Hypothalamus (tissue), 51 donors: ENCODE measurements around the gene ELMO1.
A peak's percentile ranks its signal among the peaks of the same experiment; 100 is the strongest.

Experiments used
- DNase-seq, 51 donors: peaks; one replicate each; lab custom pipeline; 2025; lab: John Stamatoyannopoulos, UW

ELMO1 gene

DNA sequence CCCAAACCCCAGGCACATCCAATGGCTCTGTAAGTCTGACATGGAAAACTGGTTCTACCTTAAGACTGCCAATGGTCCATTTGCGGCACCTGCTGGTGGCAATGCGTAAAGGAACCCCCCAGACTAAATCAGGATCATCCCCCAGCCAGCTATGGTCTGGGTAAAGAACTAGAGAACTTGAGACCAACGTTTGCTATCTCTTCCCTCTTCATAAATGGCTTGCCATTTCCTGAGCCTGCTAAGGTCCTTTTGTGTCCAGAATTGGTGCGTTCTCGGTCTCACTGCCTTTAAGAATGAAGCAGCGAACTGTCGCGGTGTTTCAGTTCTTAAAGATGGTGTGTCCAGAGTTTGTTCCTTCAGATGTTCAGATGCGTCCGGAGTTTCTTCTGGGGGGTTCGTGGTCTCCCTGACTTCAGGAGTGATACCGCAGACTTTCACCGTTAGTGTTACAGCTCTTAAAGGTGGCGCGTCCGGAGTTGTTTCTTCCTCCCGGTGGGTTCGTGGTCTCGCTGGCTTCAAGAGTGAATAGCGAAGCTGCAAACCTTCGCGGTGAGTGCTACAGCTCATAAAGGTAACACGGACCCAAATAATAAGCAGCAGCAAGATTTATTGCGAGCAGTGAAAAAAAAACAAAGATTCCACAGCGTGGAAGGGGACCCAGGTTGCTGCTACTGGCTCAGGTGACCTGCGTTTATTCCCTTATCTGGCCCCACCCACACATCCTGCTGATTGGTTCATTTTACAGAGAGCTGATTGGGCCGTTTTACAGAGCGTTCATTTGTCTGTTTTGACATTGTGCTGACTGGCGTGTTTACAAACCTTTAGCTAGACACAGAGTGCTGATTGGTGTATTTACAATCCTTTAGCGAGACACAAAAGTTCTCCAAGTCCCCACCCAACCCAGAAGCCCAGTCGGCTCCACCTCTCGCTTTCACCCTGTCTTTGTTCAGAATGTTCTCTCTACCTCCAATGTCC, 95.4 kb downstream of the ELMO1 start:
- DNase-seq: no peak

GRCh38 chr7:37352251-37352880, 96.3 kb downstream of the ELMO1 start:
- no peak for DNase-seq

DNA sequence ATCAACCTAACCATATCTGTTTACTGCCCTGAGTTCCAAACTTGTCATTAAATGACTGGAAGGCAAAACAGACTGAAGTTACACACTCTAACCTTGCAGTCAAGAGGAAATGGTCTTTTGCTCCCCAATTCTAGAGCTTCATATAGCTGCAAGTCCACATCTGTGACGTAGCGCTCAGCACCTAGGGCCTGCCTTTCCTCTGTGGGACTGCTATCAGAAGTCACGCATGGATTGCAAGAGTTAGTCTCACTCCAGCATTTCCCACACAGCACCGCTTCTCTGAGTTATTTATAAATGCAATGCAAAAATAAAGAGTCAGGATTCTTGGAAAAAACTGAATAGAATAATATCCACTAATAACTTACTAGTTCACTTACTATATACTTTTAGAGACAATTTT, 96.9 kb downstream of the ELMO1 start:
- no peak for DNase-seq

DNA sequence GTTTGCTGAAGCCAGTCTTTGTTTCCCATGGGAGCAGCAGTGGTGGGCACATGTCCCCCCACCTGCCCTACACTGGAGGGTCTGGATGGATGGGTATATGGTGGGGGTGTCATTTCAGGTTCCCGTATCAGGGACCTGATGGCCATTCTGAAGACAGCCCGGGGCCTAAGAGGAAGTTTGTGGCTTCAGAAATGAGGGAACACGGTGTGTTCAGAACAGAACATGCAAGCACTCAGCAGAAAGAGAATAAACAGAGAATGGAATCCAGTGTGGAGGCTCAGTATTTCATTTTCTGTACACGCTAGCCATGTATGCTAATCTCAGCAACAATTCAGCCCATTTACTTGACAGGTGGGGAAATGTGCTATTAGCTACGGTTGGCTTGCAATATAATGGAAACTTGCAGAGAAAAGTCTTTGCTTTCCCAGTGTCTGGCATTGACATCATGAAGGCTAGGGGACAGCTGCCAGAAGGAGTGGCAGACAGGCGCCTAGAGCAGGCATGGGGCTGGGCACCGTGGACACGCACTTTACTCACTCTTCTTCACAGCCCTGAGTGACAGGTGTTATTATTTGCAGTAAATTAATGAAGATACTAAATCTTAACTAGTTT, 98.6 kb downstream of the ELMO1 start:
- no peak for DNase-seq

DNA sequence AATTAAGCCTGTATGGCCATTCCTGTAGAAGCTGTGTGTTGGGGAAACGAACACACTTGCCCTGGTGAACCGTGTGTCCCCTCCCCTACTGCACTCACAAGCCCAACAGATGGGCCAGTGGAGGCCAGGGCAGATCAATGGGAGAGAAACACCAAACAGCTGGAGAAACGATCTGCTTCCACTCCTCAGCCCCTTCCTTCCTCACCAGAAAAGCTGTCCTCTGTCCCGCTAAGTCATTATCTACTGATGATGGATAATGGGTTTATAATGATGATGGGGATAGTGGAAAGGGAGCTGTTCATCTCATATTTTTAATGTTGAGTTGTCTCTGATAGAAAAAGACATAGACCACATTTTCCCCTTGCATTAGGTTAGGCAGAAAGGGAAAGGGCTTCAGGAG, 99.7 kb downstream of the ELMO1 start:
- DNase-seq: no peak

GRCh38 chr7:37346761-37347160, 101.9 kb downstream of the ELMO1 start:
- no peak for DNase-seq

- DNase-seq: no peak
Observed at GRCh38 chr7:37344886-37345579, 103.6 kb downstream of the ELMO1 start.

GRCh38 chr7:37342688-37343471, 105.8 kb downstream of the ELMO1 start:
- peak in 2 of 51 donors; percentile 20 to 30 for DNase-seq

DNA sequence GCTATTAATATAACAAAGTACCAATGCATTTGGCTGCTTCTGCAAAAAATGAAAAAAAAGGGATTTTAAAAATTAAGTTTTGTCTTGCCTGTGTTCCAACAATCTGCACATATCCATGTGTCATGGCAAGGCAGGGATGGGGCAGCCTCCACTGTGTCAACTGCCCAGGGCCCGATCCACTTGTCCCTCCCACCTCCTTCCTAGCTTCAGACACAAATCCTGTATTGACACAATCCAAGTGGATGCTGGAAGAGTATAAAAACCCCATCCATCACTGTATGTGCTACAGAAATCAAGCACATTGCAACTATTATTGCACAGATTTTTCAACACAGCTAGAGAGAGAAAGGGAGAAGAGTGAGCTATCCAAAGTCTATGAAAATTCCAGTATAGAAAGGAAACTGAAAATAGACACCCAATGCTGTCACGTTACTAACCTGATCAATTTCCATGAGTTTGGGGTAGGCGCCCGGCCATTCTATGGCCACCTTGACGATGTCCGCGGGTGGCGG, 106.4 kb downstream of the ELMO1 start:
- DNase-seq: no peak

DNA sequence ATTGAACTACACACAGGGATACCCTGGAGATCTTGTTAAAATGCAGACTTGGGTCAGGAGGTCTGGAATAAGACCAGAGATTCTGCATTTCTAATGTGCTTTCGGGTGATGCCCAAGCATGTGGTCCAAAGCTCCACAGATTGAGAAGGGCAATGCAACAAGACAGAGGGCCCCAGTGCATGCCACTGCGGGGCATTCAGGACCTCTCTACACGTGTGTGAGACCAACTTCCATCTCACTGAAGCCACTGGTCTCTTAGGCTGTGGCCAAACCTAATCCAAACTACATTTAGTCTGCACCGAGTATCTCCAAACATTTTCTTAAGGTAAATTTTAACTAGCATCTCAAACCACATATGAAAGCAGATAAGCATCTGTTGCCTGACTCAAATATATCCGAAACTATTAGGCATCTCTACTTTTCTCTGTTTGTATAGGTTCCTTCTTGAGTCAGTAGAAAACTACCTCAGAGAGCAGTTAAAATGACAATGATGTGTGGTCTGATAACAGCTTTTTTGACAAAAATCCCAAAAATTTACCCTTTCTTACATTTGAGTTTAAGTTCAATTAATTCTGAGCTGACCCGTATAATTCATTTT, 107.5 kb downstream of the ELMO1 start:
- no peak for DNase-seq

GRCh38 chr7:37338966-37339365, 109.7 kb downstream of the ELMO1 start:
- DNase-seq: no peak

DNA sequence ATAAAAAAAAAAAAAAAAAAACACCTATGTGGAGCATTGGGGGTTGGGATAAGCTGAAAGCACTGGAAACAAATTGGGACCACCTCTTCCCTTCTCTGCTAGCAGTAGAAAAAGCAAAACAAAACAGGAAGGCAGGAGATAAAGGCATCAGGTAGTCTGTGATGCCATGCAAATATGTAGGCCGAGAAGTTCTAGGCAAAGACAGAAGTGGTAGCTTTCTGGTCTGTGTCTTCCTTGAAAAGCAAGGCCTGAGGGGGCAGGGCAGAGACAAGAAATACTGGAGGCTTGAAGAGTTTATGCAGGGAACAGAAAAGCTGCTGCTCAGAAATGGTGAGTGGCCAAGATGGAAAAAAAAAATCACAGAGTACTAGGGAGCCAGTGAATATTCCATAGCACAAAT, 111.1 kb downstream of the ELMO1 start:
- no peak for DNase-seq

GRCh38 chr7:37336259-37336658, 112.4 kb downstream of the ELMO1 start:
- DNase-seq: peak in 2 of 51 donors; percentile 9 to 21

DNA sequence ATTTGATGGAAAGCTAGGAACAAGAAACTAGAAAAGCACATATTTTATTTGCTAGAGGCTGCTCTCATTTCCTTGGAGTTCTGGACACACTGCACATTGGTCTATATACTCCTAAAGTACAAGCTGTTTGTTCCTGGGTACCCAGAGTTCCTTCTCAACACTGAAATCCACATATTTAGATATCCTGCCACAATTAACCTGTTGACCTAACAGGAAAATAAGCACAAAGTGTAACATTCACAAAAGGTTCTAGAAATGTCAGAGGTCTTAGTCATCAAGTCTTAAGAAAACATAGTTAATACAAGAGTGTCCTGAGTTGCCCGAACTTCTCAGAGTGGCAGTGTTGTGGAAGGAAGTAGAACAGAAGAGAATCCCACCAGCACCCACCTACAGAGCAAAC, 115.6 kb downstream of the ELMO1 start:
- no peak for DNase-seq

- DNase-seq: no peak
Observed at GRCh38 chr7:37332243-37333016, 116.2 kb downstream of the ELMO1 start.

DNA sequence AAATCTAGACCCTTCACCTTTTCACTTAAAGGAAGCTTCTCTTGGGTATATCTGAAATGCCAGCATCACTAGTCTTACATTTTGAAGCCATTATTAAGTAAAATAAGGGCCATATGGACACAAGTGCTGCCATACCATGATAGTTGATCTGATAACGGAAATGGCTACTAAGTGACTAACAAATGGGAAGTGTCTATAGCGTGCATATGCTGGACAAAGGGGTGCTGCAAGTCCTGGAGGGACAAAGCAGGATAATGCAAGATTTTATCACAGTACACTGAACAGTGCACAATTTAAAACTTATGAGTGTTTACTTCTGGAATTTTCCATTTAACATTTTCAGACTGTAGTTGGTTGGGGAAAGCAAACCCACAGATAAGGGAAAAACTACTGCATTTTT, 117.9 kb downstream of the ELMO1 start:
- DNase-seq: no peak

DNA sequence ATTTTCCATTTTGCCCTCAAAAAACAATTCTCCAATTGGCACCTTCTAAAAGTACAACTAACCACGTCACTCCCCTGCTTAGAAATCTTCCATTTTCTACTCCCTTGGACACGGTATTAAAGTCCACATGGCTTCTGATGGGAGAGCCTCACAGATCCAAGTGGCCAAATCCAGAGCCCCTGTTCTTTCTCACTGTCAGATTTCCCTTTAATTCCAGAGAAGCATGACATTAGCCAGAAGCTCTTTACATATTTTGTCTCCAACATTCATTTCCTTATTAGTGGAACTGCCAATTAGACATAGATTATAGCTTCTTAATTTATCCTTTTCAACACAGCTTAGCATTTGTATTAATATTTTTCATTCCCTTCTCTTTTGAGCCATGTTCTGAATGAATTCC, 118.7 kb downstream of the ELMO1 start:
- no peak for DNase-seq

- DNase-seq: no peak
Observed at GRCh38 chr7:37327288-37327687, 121.4 kb downstream of the ELMO1 start.

DNA sequence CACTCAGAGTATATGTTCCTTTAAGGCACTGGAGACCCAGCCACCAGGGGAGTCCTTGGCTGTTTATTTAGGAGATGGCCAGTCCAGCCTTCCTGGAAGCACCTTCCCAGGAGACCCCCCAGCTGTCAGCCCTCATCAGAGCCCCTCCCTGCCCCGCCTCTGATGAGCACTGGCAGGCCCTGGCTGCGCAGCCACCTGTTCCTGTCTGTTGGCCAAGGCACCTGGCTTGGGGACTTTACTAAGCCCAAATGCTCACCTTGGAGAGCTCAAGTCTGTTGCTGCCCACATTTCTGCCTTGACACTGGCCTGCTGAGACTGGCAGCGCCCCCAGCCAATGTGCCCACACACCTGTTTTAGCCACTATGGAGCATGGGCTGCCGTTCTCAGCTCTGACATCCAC, 124.7 kb downstream of the ELMO1 start:
- DNase-seq: no peak
